Measurements from ENCODE around the gene NKAIN2. TPM values are rescaled to one million over a fixed set of nuclear protein-coding genes. Genes with fewer than 3 reads are reported as not detected.

The NKAIN2 gene
- total RNA-seq, 3 donors from 2014 or later (not counting 1 experiment from before 2014, with no cell fraction given) = 0.45 TPM; not detected in 2

DNA sequence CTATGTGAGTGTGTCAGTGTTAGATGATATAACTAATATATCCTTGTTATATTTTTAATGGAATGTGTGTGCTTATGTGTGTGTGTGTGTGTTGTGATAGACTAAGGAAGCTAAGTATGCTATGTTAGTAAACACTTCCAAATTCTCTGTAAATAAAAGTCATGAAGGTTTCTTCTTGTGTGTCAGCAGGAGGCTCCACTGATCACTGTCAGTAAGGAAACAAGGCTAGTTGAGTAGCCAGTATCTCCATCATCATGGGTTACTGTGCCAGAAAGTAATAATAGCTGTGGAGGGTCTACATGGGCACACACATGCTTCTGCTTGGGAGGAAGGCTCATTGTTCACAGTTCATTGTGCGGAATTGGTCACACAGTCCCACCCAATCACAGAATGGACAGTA is 855.8 kb downstream of the NKAIN2 start:
- Mint-ChIP-seq H3K4me3 (no peak overlapping the region), H3K27ac (no peak overlapping the region), H3K9me3 (peaks cover 3 to 7% of the 10 kb centered on the region in 2 donors), H3K36me3 (no peaks in the 10 kb centered on the region), H3K27me3 (ENCODE audit: low read depth in 2 of 2) (no peaks in the 10 kb centered on the region), H3K4me1 (no peaks in the 10 kb centered on the region)
- Histone ChIP-seq H3K4me3 (ENCODE audit: low read length) (no peak overlapping the region), H3K27me3 (ENCODE audit: control insufficient read depth, insufficient read depth, low read length) (no peaks in the 10 kb centered on the region), H3K36me3 (ENCODE audit: control insufficient read depth, insufficient read depth, low read length) (no peaks in the 10 kb centered on the region), H3K4me1 (ENCODE audit: control insufficient read depth, insufficient read depth, low read length) (no peaks in the 10 kb centered on the region), H3K27ac (ENCODE audit: low read length) (no peak overlapping the region), H3K9me3 (ENCODE audit: control insufficient read depth, insufficient read depth, low read length) (no peaks in the 10 kb centered on the region)
- no peak for DNase-seq
- ATAC-seq = no peak
- 100% methylated on average over 1 of the region's 1 CpG for WGBS (ENCODE audit: insufficient coverage)
- TF ChIP-seq, protein P1, sequence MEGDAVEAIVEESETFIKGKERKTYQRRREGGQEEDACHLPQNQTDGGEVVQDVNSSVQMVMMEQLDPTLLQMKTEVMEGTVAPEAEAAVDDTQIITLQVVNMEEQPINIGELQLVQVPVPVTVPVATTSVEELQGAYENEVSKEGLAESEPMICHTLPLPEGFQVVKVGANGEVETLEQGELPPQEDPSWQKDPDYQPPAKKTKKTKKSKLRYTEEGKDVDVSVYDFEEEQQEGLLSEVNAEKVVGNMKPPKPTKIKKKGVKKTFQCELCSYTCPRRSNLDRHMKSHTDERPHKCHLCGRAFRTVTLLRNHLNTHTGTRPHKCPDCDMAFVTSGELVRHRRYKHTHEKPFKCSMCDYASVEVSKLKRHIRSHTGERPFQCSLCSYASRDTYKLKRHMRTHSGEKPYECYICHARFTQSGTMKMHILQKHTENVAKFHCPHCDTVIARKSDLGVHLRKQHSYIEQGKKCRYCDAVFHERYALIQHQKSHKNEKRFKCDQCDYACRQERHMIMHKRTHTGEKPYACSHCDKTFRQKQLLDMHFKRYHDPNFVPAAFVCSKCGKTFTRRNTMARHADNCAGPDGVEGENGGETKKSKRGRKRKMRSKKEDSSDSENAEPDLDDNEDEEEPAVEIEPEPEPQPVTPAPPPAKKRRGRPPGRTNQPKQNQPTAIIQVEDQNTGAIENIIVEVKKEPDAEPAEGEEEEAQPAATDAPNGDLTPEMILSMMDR (IDR thresholded peaks at IDR 0.05) = no peak
- intact Hi-C loops (cut with micrococcal nuclease) = no loop called here

DNA sequence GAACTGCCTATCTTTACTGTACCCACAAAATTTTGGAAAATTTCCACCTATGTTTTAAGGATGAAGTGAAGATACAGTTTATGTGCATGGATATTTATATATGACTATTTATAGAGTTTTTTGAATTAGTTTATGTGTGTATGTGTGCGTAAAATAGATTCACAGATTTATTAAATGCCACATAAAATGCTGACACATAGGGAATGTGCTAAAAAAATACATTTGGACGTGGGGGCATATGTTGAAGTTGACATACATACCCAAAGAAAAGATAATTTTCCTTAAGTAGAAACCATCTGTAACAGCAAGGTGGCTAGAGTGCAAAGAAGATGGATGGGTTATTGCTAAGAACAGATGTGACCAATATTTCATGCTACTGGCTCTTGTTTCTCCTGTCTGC is 856.5 kb downstream of the NKAIN2 start:
- WGBS (ENCODE audit: insufficient coverage) = no CpG with 5 or more reads among the region's 2 CpGs
- TF ChIP-seq, protein P1 (IDR thresholded peaks at IDR 0.05) = no peak
- Mint-ChIP-seq H3K4me3 (no peak overlapping the region), H3K27ac (no peak overlapping the region), H3K27me3 (ENCODE audit: low read depth in 2 of 2) (no peaks in the 10 kb centered on the region), H3K9me3 (peaks cover 3 to 7% of the 10 kb centered on the region in 2 donors), H3K4me1 (no peaks in the 10 kb centered on the region), H3K36me3 (no peaks in the 10 kb centered on the region)
- Histone ChIP-seq H3K4me1 (ENCODE audit: control insufficient read depth, insufficient read depth, low read length) (no peaks in the 10 kb centered on the region), H3K27me3 (ENCODE audit: control insufficient read depth, insufficient read depth, low read length) (no peaks in the 10 kb centered on the region), H3K9me3 (ENCODE audit: control insufficient read depth, insufficient read depth, low read length) (no peaks in the 10 kb centered on the region), H3K4me3 (ENCODE audit: low read length) (no peak overlapping the region), H3K36me3 (ENCODE audit: control insufficient read depth, insufficient read depth, low read length) (no peaks in the 10 kb centered on the region), H3K27ac (ENCODE audit: low read length) (no peak overlapping the region)
- intact Hi-C loops (cut with micrococcal nuclease) = no loop called here
- DNase-seq (no peak), ATAC-seq (no peak)

DNA sequence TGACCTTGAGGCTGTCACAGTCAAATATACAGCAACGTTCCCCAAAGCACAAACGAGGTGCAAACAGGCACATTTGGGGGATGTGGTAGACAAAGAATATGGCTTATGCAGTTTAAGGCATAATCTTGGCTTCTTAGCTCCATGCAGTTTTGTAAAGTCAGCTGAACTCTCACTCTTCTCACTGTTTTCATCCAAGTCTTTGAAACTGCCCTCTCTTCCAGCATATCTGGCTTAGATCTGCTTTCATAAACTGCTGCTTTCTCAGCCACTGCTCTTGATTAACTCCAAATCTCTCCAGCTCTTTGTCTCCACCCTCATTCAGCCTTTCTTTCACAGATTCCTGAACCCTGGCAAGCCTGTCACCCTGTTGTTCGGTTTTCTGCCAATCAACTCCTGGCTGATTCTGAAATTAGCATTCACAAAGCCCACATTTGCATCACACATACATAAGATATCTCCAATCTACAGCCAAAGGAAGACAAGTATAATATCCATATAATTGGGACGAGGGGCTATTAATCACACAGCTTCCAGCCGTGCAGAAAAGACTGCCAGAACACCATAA is 857.5 kb downstream of the NKAIN2 start:
- intact Hi-C loops (cut with micrococcal nuclease) = no loop called here
- Mint-ChIP-seq H3K27ac (no peak overlapping the region), H3K4me3 (no peak overlapping the region), H3K36me3 (no peaks in the 10 kb centered on the region), H3K4me1 (no peaks in the 10 kb centered on the region), H3K27me3 (ENCODE audit: low read depth in 2 of 2) (no peaks in the 10 kb centered on the region), H3K9me3 (peaks cover 3 to 7% of the 10 kb centered on the region in 2 donors)
- Histone ChIP-seq H3K27me3 (ENCODE audit: control insufficient read depth, insufficient read depth, low read length) (no peaks in the 10 kb centered on the region), H3K27ac (ENCODE audit: low read length) (no peak overlapping the region), H3K4me1 (ENCODE audit: control insufficient read depth, insufficient read depth, low read length) (no peaks in the 10 kb centered on the region), H3K4me3 (ENCODE audit: low read length) (no peak overlapping the region), H3K36me3 (ENCODE audit: control insufficient read depth, insufficient read depth, low read length) (no peaks in the 10 kb centered on the region), H3K9me3 (ENCODE audit: control insufficient read depth, insufficient read depth, low read length) (no peaks in the 10 kb centered on the region)
- 86% methylated on average over 5 of the region's 5 CpGs for WGBS (ENCODE audit: insufficient coverage)
- DNase-seq = no peak
- no peak for ATAC-seq
- TF ChIP-seq, protein P1 (IDR thresholded peaks at IDR 0.05) = no peak

DNA sequence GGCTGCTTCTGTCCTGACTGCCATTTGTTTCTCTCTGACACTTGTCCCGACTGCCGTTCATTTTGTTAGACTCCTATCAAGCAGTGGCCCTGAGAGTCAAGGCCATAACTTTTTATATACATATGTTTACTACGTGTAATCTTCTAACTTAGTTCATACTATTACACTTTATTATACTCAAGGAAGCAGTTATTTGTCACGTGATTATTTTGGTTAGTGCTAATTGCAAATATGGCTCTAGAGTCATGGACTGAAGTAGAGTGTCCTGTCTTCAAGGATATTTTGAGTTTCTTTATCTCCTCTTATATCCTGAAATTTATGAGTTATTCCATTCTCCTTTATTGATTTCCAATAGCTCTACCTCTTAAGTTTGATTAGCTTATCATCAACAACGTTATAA is 864.4 kb downstream of the NKAIN2 start:
- intact Hi-C loops (cut with micrococcal nuclease) = no loop called here
- DNase-seq = no peak
- Histone ChIP-seq H3K9me3 (ENCODE audit: control insufficient read depth, insufficient read depth, low read length) (no peaks in the 10 kb centered on the region), H3K36me3 (ENCODE audit: control insufficient read depth, insufficient read depth, low read length) (no peaks in the 10 kb centered on the region), H3K4me3 (ENCODE audit: low read length) (no peak overlapping the region), H3K27ac (ENCODE audit: low read length) (no peak overlapping the region), H3K27me3 (ENCODE audit: control insufficient read depth, insufficient read depth, low read length) (no peaks in the 10 kb centered on the region), H3K4me1 (ENCODE audit: control insufficient read depth, insufficient read depth, low read length) (no peaks in the 10 kb centered on the region)
- Mint-ChIP-seq H3K4me3 (no peak overlapping the region), H3K9me3 (peaks cover 11 to 14% of the 10 kb centered on the region in 2 donors), H3K4me1 (no peaks in the 10 kb centered on the region), H3K27ac (no peak overlapping the region), H3K27me3 (ENCODE audit: low read depth in 2 of 2) (no peaks in the 10 kb centered on the region), H3K36me3 (no peaks in the 10 kb centered on the region)
- ATAC-seq = no peak
- WGBS (ENCODE audit: insufficient coverage) = 89% methylated on average over 3 of the region's 5 CpGs
- TF ChIP-seq, protein P1 (IDR thresholded peaks at IDR 0.05) = no peak
